Measurements from ENCODE around the gene GPT2.

DNA sequence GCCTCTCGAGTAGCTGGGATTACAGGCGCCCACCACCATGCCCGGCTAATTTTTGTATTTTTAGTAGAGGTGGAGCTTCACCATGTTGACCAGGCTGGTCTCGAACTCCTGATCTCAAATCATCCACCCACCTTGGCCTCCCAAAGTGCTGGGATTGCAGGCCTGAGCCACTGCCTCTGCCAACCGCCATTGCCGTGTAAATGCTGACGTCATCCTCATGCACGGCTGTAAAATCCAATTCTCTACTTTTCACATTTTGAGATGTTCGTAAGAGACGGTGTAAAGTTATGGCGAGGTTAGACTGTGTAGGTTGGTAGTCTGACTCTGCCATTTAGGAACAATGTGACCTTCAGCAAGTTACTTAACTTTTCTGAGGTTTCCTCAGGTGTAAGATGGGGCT lies 91.0 kb downstream of the GPT2 start:
- TF ChIP-seq, protein P1, sequence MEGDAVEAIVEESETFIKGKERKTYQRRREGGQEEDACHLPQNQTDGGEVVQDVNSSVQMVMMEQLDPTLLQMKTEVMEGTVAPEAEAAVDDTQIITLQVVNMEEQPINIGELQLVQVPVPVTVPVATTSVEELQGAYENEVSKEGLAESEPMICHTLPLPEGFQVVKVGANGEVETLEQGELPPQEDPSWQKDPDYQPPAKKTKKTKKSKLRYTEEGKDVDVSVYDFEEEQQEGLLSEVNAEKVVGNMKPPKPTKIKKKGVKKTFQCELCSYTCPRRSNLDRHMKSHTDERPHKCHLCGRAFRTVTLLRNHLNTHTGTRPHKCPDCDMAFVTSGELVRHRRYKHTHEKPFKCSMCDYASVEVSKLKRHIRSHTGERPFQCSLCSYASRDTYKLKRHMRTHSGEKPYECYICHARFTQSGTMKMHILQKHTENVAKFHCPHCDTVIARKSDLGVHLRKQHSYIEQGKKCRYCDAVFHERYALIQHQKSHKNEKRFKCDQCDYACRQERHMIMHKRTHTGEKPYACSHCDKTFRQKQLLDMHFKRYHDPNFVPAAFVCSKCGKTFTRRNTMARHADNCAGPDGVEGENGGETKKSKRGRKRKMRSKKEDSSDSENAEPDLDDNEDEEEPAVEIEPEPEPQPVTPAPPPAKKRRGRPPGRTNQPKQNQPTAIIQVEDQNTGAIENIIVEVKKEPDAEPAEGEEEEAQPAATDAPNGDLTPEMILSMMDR (IDR thresholded peaks at IDR 0.05): no peak
- no peak for TF ChIP-seq POLR2A (IDR thresholded peaks at IDR 0.05)
